DMS53 (cell line): ENCODE results near the gene KAT6B.
"Not testable (repeated sequence)": the region's sequence is repeated elsewhere in the genome, so short reads cannot be mapped to it uniquely, and the experiment has no call there.

Source experiments
- DNase-seq: peaks from one replicate; lab custom pipeline; 2025; lab: John Stamatoyannopoulos, UW

Gene KAT6B

GRCh38 chr10:74859546-74859945 is 33.1 kb downstream of the KAT6B start:
- no peak for DNase-seq

GRCh38 chr10:74862625-74863024 is 36.2 kb downstream of the KAT6B start:
- DNase-seq, result no peak

- no peak for DNase-seq
Measured at GRCh38 chr10:74863551-74863950, 37.2 kb downstream of the KAT6B start.

- no peak for DNase-seq
Measured at GRCh38 chr10:74867351-74867750, 41.0 kb downstream of the KAT6B start.

- DNase-seq, result no peak
Measured at GRCh38 chr10:74868392-74868977, 42.1 kb downstream of the KAT6B start.

GRCh38 chr10:74869635-74870034 is 43.2 kb downstream of the KAT6B start:
- no peak for DNase-seq

- no peak for DNase-seq
Measured at GRCh38 chr10:74870191-74870590, 43.8 kb downstream of the KAT6B start.

GRCh38 chr10:74871595-74872382 is 45.4 kb downstream of the KAT6B start:
- DNase-seq, result no peak

GRCh38 chr10:74873803-74874454 is 47.5 kb downstream of the KAT6B start:
- no peak for DNase-seq

GRCh38 chr10:74874649-74875048 is 48.2 kb downstream of the KAT6B start:
- no peak for DNase-seq

- DNase-seq, result peak; percentile 18
Measured at GRCh38 chr10:74875068-74875467, 48.7 kb downstream of the KAT6B start.

GRCh38 chr10:74875966-74876365 is 49.6 kb downstream of the KAT6B start:
- peak; percentile 69 for DNase-seq

- not testable (repeated sequence) for DNase-seq
Measured at GRCh38 chr10:74877054-74877453, 50.7 kb downstream of the KAT6B start.

GRCh38 chr10:74877898-74878297 is 51.5 kb downstream of the KAT6B start:
- DNase-seq, result no peak

- DNase-seq, result no peak
Measured at GRCh38 chr10:74880041-74880440, 53.6 kb downstream of the KAT6B start.

- DNase-seq, result no peak
Measured at GRCh38 chr10:74881253-74881884, 55.0 kb downstream of the KAT6B start.

- DNase-seq, result no peak
Measured at GRCh38 chr10:74882427-74882826, 56.0 kb downstream of the KAT6B start.

GRCh38 chr10:74882831-74883230 is 56.4 kb downstream of the KAT6B start:
- peak; percentile 12 for DNase-seq

GRCh38 chr10:74883428-74883827 is 57.0 kb downstream of the KAT6B start:
- no peak for DNase-seq

GRCh38 chr10:74887614-74888284 is 61.3 kb downstream of the KAT6B start:
- no peak for DNase-seq

- DNase-seq, result peak; percentile 57
Measured at GRCh38 chr10:74888962-74889661, 62.7 kb downstream of the KAT6B start.

GRCh38 chr10:74889662-74889998 is 63.2 kb downstream of the KAT6B start:
- DNase-seq, result no peak
